ENCODE data around the gene CDKN2B-AS1.
A peak's percentile ranks its signal among the peaks of the same experiment; 100 is the strongest.

The CDKN2B-AS1 gene

DNA sequence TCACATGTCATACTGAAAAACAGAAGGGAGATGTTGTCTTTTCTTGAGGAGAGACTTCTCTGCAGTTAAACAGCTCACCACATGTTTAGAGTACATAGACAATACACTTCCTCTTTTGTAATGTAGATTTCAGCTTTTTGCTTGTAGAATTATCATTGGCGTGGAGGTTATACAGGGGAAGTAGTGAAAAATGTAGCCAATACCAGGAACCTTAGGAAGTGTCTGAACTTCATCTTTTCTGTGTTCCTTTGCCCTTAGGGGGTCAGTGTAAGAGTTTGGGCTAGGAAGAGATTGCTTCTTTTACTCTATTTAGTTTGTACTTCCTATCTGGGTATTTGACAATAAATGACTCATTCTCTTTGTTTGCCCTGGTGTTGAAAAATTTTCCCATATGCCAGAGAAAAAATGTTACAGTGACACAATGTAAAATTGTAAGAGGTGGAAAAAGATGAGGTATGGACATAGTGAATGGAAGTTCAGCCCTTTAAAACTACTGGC lies 35.6 kb downstream of the CDKN2B-AS1 start:
- TF ChIP-seq CTCF (IDR thresholded peaks at IDR 0.05) (no peak), ZFX (IDR thresholded peaks at IDR 0.05; ENCODE audit: borderline replicate concordance) (no peak)
- no peak overlapping the region for H3K27ac ChIP-seq

- H3K27ac ChIP-seq: no peak overlapping the region
Measured at GRCh38 chr9:22031655-22032411, 37.2 kb downstream of the CDKN2B-AS1 start.

DNA sequence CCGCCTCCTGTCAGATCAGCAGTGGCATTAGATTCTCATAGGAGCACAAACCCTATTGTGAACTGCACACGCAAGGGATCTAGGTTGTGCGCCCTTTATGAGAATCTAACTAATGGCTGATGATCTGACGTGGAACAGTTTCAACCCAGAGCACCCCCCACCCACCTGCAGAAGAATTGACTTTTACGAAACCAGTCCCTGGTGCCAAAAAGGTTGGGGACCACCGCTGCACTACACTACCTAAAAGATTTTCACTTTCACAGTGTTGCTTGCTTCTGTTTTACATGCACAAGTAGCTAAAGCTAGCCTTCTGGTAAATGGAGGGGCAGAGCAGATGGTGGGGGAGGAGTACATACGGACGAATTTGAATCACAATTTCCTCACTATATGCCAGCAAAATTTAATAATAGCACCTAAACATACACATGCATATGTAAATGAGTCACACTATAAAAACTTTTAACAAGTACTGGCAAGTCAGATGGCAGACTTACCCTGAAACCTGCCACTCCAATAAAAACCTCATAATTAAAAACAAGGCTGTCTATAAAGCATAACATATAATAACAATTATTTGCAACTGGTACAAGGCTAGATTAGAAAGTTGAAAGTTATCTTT lies 38.5 kb downstream of the CDKN2B-AS1 start:
- no peak overlapping the region for H3K27ac ChIP-seq
- TF ChIP-seq ZFX (IDR thresholded peaks at IDR 0.05; ENCODE audit: borderline replicate concordance) (no peak), CTCF (IDR thresholded peaks at IDR 0.05) (no peak)

More at GRCh38 chr9:22031655-22032411, 37.2 kb downstream of the CDKN2B-AS1 start:
- TF ChIP-seq ZFX (IDR thresholded peaks at IDR 0.05; ENCODE audit: borderline replicate concordance): no peak
- no peak for TF ChIP-seq CTCF (IDR thresholded peaks at IDR 0.05)

DNA sequence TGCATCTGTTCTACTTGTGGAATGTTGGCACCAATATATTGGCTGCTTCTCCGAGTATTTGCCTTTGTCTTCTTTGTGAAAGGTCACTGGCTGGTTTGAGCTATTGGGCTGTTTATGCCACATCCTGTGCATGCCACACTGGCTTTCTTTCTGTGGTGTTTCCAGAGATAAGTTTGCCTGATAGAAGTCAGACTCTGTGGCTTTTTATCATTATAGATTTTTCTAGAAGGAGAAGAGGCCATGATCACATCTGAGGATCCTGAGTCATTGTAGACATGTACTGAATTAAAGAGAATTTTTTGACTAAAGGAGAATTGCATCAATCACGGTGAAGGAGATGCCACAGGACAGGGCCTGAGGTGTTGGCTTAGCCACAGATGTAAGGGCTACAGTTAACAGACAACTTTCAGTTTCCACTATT lies 41.0 kb downstream of the CDKN2B-AS1 start:
- TF ChIP-seq CTCF (IDR thresholded peaks at IDR 0.05): no peak
- TF ChIP-seq ZFX (IDR thresholded peaks at IDR 0.05; ENCODE audit: borderline replicate concordance): no peak

GRCh38 chr9:22036866-22037626 lies 42.5 kb downstream of the CDKN2B-AS1 start:
- no peak overlapping the region for H3K27ac ChIP-seq
- no peak for TF ChIP-seq ZFX (IDR thresholded peaks at IDR 0.05; ENCODE audit: borderline replicate concordance)
- no peak for TF ChIP-seq CTCF (IDR thresholded peaks at IDR 0.05)

More for the DNA sequence above, 41.0 kb downstream of the CDKN2B-AS1 start:
- H3K27ac ChIP-seq: no peak overlapping the region

DNA sequence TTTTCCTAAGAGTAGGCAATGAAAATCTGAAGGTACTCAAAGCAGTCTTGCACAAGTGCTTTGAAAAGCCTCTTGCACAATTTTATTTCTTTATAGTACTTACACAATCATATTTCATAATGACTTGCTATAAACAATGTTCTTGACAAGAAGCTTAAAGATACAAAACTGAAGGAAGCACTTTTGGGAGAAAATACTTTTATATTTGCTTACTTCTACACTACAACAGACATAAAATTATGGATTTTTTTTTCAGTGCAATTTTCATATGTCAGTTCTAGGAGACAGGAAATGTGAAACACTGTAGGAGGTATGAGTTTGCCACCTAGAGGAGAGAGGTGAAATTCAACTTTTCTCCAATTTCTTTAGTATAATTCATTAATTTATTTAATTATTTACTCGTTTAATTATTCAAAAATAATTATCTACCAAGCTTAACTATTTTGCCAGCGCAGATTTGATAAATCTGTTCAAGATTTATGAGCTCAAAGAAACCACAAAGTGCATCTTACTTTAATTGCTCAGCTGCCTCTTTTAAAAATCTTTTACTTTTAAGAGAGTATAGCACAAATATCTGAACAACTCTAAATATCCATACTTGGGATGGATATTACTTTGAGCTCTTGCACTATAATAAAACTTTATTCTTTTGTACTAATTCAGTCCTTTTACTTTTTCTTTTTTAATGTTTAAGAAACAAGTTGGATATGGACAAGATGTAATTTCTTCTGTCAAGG lies 43.5 kb downstream of the CDKN2B-AS1 start:
- TF ChIP-seq ZFX (IDR thresholded peaks at IDR 0.05; ENCODE audit: borderline replicate concordance) (no peak), CTCF (IDR thresholded peaks at IDR 0.05) (peak; percentile 76)
- H3K27ac ChIP-seq: no peak overlapping the region
